ENCODE data around the gene KRTAP3-2.

The KRTAP3-2 gene

DNA sequence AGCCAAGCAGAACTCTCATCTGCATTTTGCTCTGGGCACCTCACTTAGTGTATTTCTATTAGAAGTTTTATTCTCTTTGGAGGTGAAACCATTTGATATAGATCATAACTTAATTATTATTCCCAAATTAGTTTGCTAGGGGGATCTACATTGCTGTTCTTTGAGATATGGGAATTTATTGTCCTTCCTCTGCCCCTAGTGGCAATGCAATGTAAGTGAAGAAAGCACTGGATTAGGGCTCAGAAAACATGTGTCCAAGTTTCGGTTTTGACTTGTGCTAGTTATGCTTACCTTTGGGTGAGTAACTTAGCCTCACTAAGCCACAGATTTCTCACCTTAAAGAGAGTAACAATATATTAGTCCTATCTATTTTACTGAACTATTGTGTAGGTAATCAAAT, 35.9 kb downstream of the KRTAP3-2 start:
- DNase-seq (ENCODE audit: low read depth) = peak; percentile 24

DNA sequence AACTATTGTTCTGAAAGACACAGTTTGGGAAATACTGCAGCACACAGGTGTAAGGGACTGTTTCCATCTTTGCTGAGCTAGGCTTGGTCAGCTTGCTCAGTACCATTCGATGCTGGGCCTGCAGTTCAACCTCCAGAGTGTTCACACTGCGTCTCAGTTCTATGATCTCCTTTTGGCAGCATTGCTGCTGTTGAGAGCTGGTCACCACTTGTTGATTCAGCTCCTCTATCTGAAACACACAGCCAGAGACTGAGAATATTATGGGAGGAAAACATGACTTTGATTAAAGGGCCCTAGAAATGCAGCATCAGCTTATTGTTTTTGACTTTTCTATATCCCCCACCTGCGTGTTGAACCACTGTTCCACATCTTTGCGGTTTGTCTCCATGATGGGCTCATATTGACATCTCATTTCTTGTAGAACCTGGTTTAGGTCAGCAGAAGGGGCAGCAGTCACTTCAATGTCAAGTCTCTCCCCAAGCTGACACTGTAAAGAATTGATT, 37.6 kb downstream of the KRTAP3-2 start:
- DNase-seq (ENCODE audit: low read depth) = no peak

- no peak for DNase-seq (ENCODE audit: low read depth)
Measured at GRCh38 chr17:40961591-40961990, 38.1 kb downstream of the KRTAP3-2 start.

- peak; percentile 76 for DNase-seq (ENCODE audit: low read depth)
Measured at GRCh38 chr17:40960144-40960543, 39.6 kb downstream of the KRTAP3-2 start.

GRCh38 chr17:40958086-40958953, 41.4 kb downstream of the KRTAP3-2 start:
- no peak for DNase-seq (ENCODE audit: low read depth)

- peak; percentile 86 for DNase-seq (ENCODE audit: low read depth)
Measured at GRCh38 chr17:40956401-40957254, 43.1 kb downstream of the KRTAP3-2 start.

GRCh38 chr17:40953881-40954280, 45.8 kb downstream of the KRTAP3-2 start:
- DNase-seq (ENCODE audit: low read depth) = peak; percentile 59

DNA sequence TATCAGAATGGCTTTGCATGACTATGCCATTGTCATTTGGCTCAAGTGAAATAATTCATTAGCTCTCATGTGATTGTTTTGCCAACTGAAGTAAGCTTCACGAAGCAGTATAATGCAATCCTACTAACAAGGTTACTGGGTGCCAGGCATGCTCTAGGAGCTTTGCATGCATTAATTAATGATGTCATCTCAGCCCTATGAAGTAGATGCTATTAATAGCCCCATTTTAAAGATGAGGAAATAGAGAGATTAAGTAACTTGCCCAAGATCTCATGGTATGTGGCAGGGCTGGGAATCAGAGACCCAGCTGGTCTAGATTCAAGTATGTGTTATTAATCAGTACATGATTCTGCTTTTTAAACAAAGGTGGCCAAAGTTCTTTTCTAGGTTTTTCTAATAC, 47.0 kb downstream of the KRTAP3-2 start:
- peak; percentile 89 for DNase-seq (ENCODE audit: low read depth)

GRCh38 chr17:40952154-40952553, 47.6 kb downstream of the KRTAP3-2 start:
- no peak for DNase-seq (ENCODE audit: low read depth)

- no peak for DNase-seq (ENCODE audit: low read depth)
Measured at GRCh38 chr17:40951011-40951622, 48.6 kb downstream of the KRTAP3-2 start.

DNA sequence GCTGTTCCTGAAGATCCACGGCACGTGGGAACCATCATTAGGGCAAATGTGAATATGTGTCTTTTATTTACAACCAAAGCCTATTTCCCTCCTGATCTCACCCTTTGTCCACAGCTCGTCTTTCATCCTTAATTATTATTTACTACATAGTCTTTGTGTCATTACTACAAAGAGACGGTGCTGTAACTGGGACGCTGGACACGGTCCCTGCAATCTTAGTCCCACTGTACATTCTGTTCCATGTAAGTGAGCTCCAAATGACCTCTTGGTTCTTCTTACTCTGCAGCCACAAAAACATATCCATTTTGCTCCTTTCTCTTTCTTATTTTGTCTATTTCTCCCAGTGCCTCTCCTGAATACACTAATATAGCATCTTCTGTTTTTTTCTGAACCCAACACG, 49.5 kb downstream of the KRTAP3-2 start:
- no peak for DNase-seq (ENCODE audit: low read depth)

GRCh38 chr17:40949418-40949817, 50.3 kb downstream of the KRTAP3-2 start:
- no peak for DNase-seq (ENCODE audit: low read depth)
